Activated CD8-positive, alpha-beta T cell treated with anti-CD3 and anti-CD28 coated beads for 36 hours (primary cell): ENCODE measurements around the gene POU2F2. TPM values are rescaled to one million over a fixed set of nuclear protein-coding genes. Genes with fewer than 3 reads are reported as not detected.
"Not testable (repeated sequence)": the region's sequence is repeated elsewhere in the genome, so short reads cannot be mapped to it uniquely, and the experiment has no call there.

Source experiments
- ATAC-seq: fragments of 200-7000 bp; cut with Tn5 transposase; one replicate; pipeline ENCODE4 v1.10.0; 2021; ENCODE audit warnings: mild to moderate bottlenecking, moderate library complexity
- CTCF ChIA-PET: fragments of 350-600 bp; sonication (Branson Sonifier 250); formaldehyde crosslinking; loops from one replicate; lab custom pipeline; 2021; ENCODE audit warnings: antibody characterized with exemption; lab: Charles Lee
- POLR2A ChIA-PET: fragments of 350-600 bp; sonication (Branson Sonifier 250); formaldehyde crosslinking; loops from one replicate; lab custom pipeline; 2021; ENCODE audit warnings: antibody characterized with exemption; lab: Charles Lee
- DNase-seq: peaks from one replicate; pipeline ENCODE4 v3.0.0-alpha.2; 2020
- H3K27ac Mint-ChIP-seq: one replicate; pipeline ENCODE4 v1.8.0; 2021; ENCODE audit warnings: mild to moderate bottlenecking, mixed read lengths
- H3K27me3 Mint-ChIP-seq: one replicate; pipeline ENCODE4 v1.8.0; 2021; ENCODE audit warnings: mixed read lengths
- H3K36me3 Mint-ChIP-seq: one replicate; pipeline ENCODE4 v1.8.0; 2021; ENCODE audit warnings: low read depth, mixed read lengths
- H3K4me1 Mint-ChIP-seq: one replicate; pipeline ENCODE4 v1.8.0; 2021; ENCODE audit warnings: low read depth, mixed read lengths
- H3K4me3 Mint-ChIP-seq: one replicate; pipeline ENCODE4 v1.8.0; 2021; ENCODE audit warnings: mild to moderate bottlenecking, moderate library complexity, mixed read lengths
- H3K9me3 Mint-ChIP-seq: one replicate; pipeline ENCODE4 v1.8.0; 2021; ENCODE audit warnings: mixed read lengths
- intact Hi-C: fragments of 100-400 bp; cut with micrococcal nuclease; formaldehyde crosslinking; loops from one replicate; pipeline ENCODE4 v1.10.0; 2022
- total RNA-seq, 2 experiments: library from RNA; stranded (reverse); gene quantifications; one replicate each; pipeline ENCODE4 v1.2.3, GENCODE V29; 2021
- TF ChIP-seq, protein P1 (sequence below): fragments of 200-600 bp; IDR thresholded peaks from one replicate; pipeline ENCODE4 v1.8.0; 2022; ENCODE audit warnings: antibody characterized with exemption, mild to moderate bottlenecking

The POU2F2 gene
- total RNA-seq, 2 experiments from 2014 or later = 37.7 to 40.7 TPM

DNA sequence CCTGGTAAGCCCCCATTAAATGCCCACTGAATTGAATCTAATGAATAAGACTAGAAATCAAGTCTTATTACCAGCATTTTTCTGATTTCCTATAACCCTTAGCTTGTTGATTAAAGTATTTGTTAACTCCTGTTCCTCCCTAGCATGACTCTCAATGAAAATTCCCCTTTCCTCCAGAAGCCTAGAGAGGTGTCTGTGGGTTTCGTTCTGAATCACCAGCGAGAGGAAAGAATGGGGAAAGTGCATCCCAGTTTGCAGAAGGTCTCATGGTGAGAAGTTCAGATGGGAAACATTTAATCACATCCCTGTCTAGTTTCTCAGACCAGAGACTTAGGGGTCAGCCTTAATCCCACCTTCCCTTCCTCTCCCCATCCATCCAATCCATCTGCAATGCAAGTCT, 26.9 kb downstream of the POU2F2 start:
- Mint-ChIP-seq H3K4me3 (no peak overlapping the region), H3K9me3 (no peaks in the 10 kb centered on the region), H3K27me3 (no peaks in the 10 kb centered on the region), H3K36me3 (peaks cover 17% of the 10 kb centered on the region), H3K27ac (no peak overlapping the region), H3K4me1 (peaks cover 23% of the 10 kb centered on the region)
- ATAC-seq (no peak), DNase-seq (no peak)
- TF ChIP-seq, protein P1, sequence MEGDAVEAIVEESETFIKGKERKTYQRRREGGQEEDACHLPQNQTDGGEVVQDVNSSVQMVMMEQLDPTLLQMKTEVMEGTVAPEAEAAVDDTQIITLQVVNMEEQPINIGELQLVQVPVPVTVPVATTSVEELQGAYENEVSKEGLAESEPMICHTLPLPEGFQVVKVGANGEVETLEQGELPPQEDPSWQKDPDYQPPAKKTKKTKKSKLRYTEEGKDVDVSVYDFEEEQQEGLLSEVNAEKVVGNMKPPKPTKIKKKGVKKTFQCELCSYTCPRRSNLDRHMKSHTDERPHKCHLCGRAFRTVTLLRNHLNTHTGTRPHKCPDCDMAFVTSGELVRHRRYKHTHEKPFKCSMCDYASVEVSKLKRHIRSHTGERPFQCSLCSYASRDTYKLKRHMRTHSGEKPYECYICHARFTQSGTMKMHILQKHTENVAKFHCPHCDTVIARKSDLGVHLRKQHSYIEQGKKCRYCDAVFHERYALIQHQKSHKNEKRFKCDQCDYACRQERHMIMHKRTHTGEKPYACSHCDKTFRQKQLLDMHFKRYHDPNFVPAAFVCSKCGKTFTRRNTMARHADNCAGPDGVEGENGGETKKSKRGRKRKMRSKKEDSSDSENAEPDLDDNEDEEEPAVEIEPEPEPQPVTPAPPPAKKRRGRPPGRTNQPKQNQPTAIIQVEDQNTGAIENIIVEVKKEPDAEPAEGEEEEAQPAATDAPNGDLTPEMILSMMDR = no peak
- ChIA-PET POLR2A (no interaction called here), CTCF (interaction anchor here (1.0 to 1.9 kb wide), 3 partner anchors 71 to 78 kb away, joined by 3 to 5 read pairs (median 5); no protein-coding TSS in a partner anchor)
- intact Hi-C loops = no loop called here

DNA sequence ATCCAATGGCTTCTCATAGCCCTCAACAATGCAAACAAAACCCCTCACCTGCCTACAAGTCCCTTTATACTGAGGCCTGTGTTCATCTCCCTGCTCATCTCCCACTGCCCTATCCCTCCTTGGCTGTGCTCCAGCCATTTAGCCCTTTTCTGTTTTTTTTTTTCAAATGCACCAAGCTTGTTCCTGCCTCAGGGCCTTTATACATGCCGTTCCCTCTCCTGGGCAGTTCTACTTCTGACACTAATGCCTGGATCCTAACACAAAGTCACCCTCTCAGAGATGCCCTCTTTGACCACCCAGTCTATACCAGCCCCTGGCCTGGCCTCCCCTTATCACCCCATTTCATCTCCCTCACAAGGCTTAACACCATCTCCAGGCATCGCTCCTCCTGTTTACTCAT, 29.4 kb downstream of the POU2F2 start:
- DNase-seq = no peak
- POLR2A ChIA-PET = interaction anchor here (0.7 to 0.9 kb wide), 2 partner anchors 9 to 27 kb away, joined by 3 read pairs; partner anchors contain the start of gene ZNF574

DNA sequence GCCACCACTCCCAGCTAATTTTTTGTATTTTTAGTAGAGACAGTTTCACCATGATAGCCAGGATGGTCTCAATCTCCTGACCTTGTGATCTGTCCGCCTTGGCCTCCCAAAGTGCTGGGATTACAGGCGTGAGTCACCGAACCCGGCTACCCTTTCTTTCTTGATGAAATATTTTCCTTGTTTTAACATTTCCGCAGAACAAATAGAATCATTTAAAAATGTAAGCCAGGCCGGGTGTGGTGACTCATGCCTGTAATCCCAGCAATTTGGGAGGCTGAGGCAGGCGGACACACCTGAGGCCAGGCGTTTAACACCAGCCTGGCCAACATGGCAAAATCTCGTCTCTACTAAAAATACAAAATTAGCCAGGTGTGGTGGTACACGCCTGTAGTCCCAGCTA, 32.0 kb downstream of the POU2F2 start:
- intact Hi-C loops = not testable (repeated sequence)
- CTCF ChIA-PET = interaction anchor here (1.6 to 3.2 kb wide), 2 partner anchors 9 to 85 kb away, joined by 4 to 23 read pairs; no protein-coding TSS in a partner anchor

More for the DNA sequence above, 29.4 kb downstream of the POU2F2 start:
- Mint-ChIP-seq H3K4me1 (peaks cover 18% of the 10 kb centered on the region), H3K9me3 (no peaks in the 10 kb centered on the region), H3K36me3 (peaks cover 32% of the 10 kb centered on the region), H3K4me3 (no peak overlapping the region), H3K27ac (no peak overlapping the region), H3K27me3 (no peaks in the 10 kb centered on the region)
- CTCF ChIA-PET = interaction anchor here (0.7 to 1.3 kb wide), 4 partner anchors 11 to 82 kb away, joined by 3 to 5 read pairs (median 3); no protein-coding TSS in a partner anchor
- ATAC-seq = no peak
- intact Hi-C loops = no loop called here
- TF ChIP-seq, protein P1 = no peak

DNA sequence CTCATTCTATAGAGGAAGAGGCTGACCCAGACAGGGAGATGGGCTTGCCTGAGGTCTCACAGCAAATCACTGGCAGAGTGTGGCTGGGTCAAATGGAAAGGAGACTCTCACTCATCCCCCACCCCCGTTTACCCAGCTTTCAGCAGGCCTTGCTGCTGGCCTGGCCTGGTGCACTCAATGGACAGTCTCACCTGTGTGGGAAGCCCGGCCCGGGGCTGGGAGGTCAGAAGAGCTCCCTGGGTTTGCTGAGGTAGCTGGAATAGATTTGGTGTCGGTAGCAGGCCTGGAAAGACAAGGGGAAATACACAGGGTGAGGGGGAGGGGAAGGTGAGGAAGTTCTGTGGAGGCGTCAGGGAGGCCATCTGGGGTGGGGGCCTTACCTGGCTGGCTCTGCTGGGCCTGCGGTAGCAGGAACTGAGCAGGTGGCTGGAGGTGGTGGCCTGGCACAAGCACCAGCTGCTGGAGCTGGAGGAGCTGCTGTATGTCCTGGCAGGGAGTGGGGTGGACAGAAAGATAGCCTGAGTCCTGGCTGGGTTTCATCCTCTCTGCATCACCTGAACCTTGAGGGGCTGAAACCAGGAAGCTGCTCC, 32.8 kb downstream of the POU2F2 start:
- DNase-seq (no peak), ATAC-seq (no peak)
- Mint-ChIP-seq H3K9me3 (no peaks in the 10 kb centered on the region), H3K36me3 (peaks cover 43% of the 10 kb centered on the region), H3K27me3 (no peaks in the 10 kb centered on the region), H3K27ac (no peak overlapping the region), H3K4me1 (no peaks in the 10 kb centered on the region), H3K4me3 (no peak overlapping the region)
- ChIA-PET CTCF (interaction anchor here (0.6 to 3.2 kb wide), 4 partner anchors 9 to 346 kb away, joined by 3 to 23 read pairs (median 4); no protein-coding TSS in a partner anchor), POLR2A (interaction anchor here (1.0 kb wide), 1 partner anchor 34 kb away, joined by 3 read pairs; no protein-coding TSS in a partner anchor)
- TF ChIP-seq, protein P1 = no peak
- intact Hi-C loops = no loop called here

More for the DNA sequence above, 32.0 kb downstream of the POU2F2 start:
- DNase-seq, H3K9me3 Mint-ChIP-seq, H3K27me3 Mint-ChIP-seq, H3K4me3 Mint-ChIP-seq, POLR2A ChIA-PET, H3K4me1 Mint-ChIP-seq, H3K27ac Mint-ChIP-seq, ATAC-seq: not testable (repeated sequence)
- peaks cover 41% of the 10 kb centered on the region for H3K36me3 Mint-ChIP-seq

DNA sequence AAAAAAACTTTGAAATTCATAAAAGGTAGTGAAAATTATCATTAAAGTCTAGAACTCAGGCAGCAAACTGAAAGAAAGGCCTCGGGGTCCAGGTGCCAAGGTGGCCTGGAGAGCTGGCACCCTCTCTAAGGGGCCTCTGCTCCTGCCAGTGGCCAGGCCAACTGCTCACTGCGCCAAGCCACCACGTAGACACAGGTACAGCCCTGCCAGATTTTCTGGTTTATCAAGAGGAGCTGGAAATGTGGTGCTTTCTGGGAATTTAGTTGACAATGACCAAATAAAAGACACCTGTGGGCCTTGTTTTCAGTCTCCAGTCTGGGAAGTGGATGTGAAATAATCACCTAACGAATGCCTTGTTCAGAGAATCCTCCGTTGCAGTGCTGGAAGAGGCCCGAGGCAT, 33.5 kb downstream of the POU2F2 start:
- TF ChIP-seq, protein P1 = no peak
- Mint-ChIP-seq H3K4me3 (no peak overlapping the region), H3K9me3 (no peaks in the 10 kb centered on the region), H3K4me1 (no peaks in the 10 kb centered on the region), H3K27me3 (no peaks in the 10 kb centered on the region), H3K36me3 (peaks cover 49% of the 10 kb centered on the region), H3K27ac (no peak overlapping the region)
- POLR2A ChIA-PET = interaction anchor here (1.0 kb wide), 1 partner anchor 33 kb away, joined by 3 read pairs; no protein-coding TSS in a partner anchor
- DNase-seq (no peak), ATAC-seq (no peak)
- CTCF ChIA-PET = interaction anchor here (0.6 to 3.2 kb wide), 4 partner anchors 10 to 346 kb away, joined by 3 to 23 read pairs (median 4); no protein-coding TSS in a partner anchor
- intact Hi-C loops = no loop called here
